A549 (cell line): ENCODE results near the gene STX8.

Experiments
- BCL3 ChIP-seq: fragments of >200 bp; sonication (Bioruptor Twin); formaldehyde crosslinking; IDR thresholded peaks from 3 replicates; pipeline ENCODE4 v1.6.1; 2016
- CHD2 ChIP-seq: fragments of 150-350 bp; IDR thresholded peaks from 2 replicates; pipeline ENCODE4 v1.6.1; 2014; ENCODE audit warnings: low read length; ENCODE audit not compliant: partially characterized antibody
- CTCF ChIP-seq: fragments of >200 bp; sonication (Bioruptor Twin); formaldehyde crosslinking; IDR thresholded peaks from 3 replicates; pipeline ENCODE4 v1.5.1; 2016
- EP300 ChIP-seq, 2 experiments: fragments of >200 bp; sonication (Bioruptor Twin); formaldehyde crosslinking; IDR thresholded peaks; 2 replicates in 1 of 2; 3 replicates in 1 of 2; pipeline ENCODE4 v1.6.1; 2016 to 2017
- MAX ChIP-seq: IDR thresholded peaks from 2 replicates; pipeline ENCODE4 v1.6.1; 2012
- POLR2A ChIP-seq: IDR thresholded peaks from 2 replicates; pipeline ENCODE4 v1.6.1; 2012; ENCODE audit warnings: mild to moderate bottlenecking, low read length
- REST ChIP-seq: fragments of 200-600 bp; sonication (generic); IDR thresholded peaks from 2 replicates; pipeline ENCODE4 v1.6.1; 2016; ENCODE audit warnings: antibody characterized with exemption, mild to moderate bottlenecking, moderate library complexity
- SMC3 ChIP-seq: fragments of >200 bp; sonication (Bioruptor Twin); formaldehyde crosslinking; IDR thresholded peaks from 3 replicates; pipeline ENCODE4 v1.6.1; 2018; ENCODE audit warnings: inconsistent platforms

GRCh38 chr17:9443811-9444210, 131.8 kb downstream of the STX8 start:
- TF ChIP-seq CTCF (no peak), MAX (no peak), EP300 (IDR thresholded peaks at IDR 0.05) (no peak), REST (no peak), BCL3 (no peak), POLR2A (no peak), CHD2 (no peak), SMC3 (no peak)
